GM12801 (cell line): ENCODE measurements around the gene GRK3.

Experiments
- TF ChIP-seq, protein P1 (sequence below): IDR thresholded peaks from one replicate; pipeline ENCODE4 v1.5.1; 2011; ENCODE audit warnings: control low read depth; ENCODE audit not compliant: insufficient read length; ENCODE audit errors: extremely low read depth

Gene GRK3

DNA sequence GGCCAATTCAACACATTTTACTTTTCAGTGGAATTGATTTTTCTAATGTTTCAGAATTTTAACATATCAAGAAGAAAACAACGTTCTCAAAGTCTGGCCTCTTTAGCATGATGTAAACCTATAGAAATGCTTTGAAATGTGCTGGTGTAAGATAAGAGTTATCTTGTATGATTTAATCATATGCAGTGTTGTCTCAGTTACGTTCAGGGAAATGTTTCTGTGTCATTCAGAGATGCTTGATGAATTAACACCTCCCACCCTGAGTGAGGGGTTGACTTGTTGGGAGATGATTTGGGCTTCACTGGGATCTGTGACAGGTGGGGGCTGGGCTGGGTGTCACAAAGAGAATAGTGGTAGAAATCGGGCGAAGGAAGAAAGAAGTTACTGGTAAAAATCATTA, 161.8 kb downstream of the GRK3 start:
- TF ChIP-seq, protein P1, sequence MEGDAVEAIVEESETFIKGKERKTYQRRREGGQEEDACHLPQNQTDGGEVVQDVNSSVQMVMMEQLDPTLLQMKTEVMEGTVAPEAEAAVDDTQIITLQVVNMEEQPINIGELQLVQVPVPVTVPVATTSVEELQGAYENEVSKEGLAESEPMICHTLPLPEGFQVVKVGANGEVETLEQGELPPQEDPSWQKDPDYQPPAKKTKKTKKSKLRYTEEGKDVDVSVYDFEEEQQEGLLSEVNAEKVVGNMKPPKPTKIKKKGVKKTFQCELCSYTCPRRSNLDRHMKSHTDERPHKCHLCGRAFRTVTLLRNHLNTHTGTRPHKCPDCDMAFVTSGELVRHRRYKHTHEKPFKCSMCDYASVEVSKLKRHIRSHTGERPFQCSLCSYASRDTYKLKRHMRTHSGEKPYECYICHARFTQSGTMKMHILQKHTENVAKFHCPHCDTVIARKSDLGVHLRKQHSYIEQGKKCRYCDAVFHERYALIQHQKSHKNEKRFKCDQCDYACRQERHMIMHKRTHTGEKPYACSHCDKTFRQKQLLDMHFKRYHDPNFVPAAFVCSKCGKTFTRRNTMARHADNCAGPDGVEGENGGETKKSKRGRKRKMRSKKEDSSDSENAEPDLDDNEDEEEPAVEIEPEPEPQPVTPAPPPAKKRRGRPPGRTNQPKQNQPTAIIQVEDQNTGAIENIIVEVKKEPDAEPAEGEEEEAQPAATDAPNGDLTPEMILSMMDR, result no peak

DNA sequence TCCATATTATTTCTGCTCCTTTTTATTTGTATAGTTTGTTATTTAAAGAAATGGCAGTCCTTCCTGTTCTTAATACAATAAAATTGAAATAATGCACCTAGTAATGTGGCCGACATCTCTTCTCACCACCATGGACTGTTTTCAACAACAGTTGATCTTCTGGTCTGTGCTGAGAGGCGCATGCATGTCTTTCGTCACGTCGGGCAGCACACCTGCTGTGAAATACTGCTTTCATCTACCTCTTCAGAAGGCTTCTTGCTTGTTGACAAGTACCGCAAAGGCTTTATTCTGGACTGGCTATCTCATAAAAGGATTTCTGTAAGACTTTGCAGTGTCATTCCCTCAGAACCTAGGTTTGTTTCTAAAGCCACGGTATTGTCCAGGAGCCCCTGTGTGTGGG, 163.6 kb downstream of the GRK3 start:
- TF ChIP-seq, protein P1, result no peak

DNA sequence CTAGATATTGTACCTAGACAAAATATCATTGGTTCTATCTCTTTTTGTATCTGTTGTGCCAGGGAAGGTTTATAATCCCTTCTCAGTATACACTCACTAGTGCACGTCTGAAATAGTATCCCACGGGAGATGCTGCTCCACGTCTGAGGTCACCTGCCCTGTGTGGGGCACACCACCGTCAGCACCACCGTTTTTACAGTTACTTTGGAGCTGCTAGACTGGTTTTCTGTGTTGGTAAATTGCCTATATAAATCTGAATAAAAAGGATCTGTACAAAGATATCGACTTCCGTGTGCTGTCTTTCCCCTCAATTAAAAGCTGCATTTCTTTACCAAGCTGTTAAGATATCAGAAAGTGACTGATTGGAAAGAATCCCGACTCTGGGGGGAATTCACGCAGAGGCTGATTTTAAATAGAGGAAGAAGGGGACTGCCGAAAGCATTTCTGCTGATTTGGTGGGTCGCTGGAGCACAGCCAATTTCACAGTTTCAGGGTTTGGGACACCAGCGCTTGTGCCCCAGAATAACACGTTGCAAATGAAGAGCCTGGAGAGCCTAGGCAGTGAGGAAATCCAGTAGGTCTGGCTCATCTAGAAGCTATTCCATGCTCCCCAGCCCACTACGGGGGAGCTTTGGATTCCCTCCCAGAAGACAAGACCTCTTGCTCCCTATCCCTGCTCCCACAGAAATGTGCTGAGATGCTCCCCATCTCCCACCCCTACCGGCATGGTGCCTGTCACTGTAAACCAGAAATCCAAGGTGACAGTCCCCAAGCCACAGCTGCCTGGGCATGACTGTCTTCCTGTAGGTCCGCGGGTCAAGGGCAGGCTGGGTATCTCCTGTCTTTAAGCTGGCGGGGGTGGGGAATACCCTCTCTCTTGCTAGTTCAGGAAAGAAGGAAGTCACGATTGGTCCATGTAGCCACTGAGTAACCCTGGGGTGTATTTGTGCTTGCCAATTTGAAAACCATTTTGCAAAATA, 164.8 kb downstream of the GRK3 start:
- TF ChIP-seq, protein P1, result no peak

- TF ChIP-seq, protein P1, result no peak
Observed at GRCh38 chr22:25735650-25736049, 171.2 kb downstream of the GRK3 start.

DNA sequence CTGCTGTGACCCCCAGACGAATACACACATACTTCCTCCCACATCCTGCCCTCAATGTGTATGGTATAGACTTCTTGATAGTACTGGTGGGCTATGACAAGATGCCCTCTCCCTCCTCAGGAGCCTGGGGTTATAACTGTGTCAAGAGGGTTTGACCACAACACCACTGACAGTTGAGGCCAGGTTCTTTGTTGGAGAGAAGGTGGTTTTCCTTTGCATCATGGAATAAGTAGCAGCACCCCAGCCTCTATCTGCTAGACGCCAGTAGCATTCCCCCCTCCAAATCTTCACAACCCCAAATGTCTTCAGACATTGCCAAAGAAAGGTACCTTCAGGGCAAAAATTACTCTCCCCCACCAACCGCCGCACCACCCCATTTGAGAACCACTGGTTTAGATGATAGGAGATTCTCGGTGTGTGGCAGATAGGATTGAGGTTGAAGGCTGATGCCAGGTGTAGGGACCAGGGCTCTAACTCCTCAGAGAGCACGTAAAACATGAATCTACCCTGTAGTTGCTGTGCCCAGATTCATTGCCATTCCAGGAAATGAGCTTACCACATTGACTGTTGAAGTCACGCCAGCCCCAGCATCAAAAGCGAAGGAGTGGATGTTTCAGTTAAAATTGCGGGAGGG, 172.0 kb downstream of the GRK3 start:
- TF ChIP-seq, protein P1, result no peak

DNA sequence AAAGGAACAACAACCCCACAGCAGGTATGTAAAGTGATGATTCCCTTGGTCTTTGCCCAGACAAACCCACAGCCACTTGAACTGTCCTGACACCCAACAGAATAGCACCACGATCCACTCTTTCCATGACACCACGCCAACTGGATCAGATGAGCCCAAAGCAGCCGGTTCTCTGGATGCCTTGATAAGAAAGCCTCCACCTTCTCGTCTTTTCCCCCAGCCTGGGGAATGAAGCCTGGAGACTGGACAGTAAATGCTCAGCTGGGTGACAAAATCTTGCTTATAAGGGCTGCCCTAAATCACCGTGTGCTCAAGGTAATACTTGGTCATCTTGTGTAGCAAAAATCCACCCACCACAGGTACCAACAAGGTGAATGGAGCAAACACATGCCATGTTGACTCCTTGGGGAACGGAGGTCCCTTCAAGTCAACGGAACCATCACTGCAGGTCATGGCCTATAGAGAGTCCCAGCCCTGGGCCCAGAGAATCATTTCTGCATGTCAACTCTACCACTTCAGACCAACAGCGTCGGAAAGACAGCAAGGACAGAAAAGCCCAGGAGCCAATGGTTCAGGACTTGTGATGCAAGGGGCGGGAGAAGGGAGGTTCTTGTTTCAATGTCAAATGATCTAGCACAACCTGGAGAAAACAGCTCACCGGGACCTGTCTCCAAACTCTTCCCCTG, 175.3 kb downstream of the GRK3 start:
- TF ChIP-seq, protein P1, result no peak

- TF ChIP-seq, protein P1, result no peak
Observed at GRCh38 chr22:25741692-25742626, 177.5 kb downstream of the GRK3 start, which contains the start of gene MYO18B. Gene MYO18B, plus strand, starts transcription at chr22:25742188. Its CDS starts 18,905 bp downstream, at chr22:25761093.
